Gastroesophageal sphincter (tissue), 3 donors: Measurements from ENCODE around the gene MKLN1.

Source experiments
- CTCF ChIP-seq, 4 experiments: fragments of 200-600 bp in 2 of 4; fragments of 450-650 bp in 2 of 4; sonication (generic) in 1 of 4; IDR thresholded peaks; one replicate each; pipeline ENCODE4 v1.5.1; 2017 to 2019; ENCODE audit warnings: antibody characterized with exemption in 4 of 4, mild to moderate bottlenecking in 2 of 4, moderate library complexity in 2 of 4
- POLR2A ChIP-seq, 2 donors: fragments of 450-650 bp; IDR thresholded peaks; one replicate each; pipeline ENCODE4 v1.6.1; 2017; ENCODE audit warnings: antibody characterized with exemption in 2 of 2, mild to moderate bottlenecking in 2 of 2, moderate library complexity in 1 of 2
- POLR2AphosphoS5 ChIP-seq: sonication (generic); formaldehyde crosslinking; IDR thresholded peaks from one replicate; pipeline ENCODE4 v1.6.1; 2017; ENCODE audit warnings: antibody characterized with exemption

- TF ChIP-seq CTCF (IDR thresholded peaks at IDR 0.05) = no peak
- TF ChIP-seq POLR2AphosphoS5 = no peak
- no peak for TF ChIP-seq POLR2A (IDR thresholded peaks at IDR 0.05)
Measured at GRCh38 chr7:131455001-131455400, 127.3 kb downstream of the MKLN1 start.
